Measurements from ENCODE around the gene SLC39A11.

DNA sequence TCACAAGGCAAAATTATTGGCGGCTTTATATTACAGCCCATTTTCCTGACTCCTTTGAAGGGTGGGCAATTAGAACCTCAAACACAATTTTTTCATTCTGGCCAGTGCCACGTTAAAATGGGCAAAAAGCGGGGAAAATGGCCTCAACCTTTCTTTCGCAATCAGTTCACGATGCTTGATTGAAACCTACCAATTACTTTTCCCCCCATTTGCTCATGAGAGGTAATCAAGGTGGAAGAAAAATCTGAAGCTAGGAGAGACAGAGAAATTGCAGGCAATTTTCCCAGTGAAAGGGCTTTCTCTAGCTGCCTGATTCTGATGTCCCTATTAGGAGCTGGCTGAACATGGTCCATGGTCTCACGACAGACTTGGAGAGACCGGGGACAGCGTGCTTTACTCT, 215.1 kb downstream of the SLC39A11 start:
- TF ChIP-seq TEAD4 (IDR thresholded peaks at IDR 0.05) (no peak), CREB1 (IDR thresholded peaks at IDR 0.05; ENCODE audit: low read depth) (no peak), TCF12 (IDR thresholded peaks at IDR 0.05; ENCODE audit: low read depth) (no peak), ZBTB7A (IDR thresholded peaks at IDR 0.05; ENCODE audit: low read depth) (no peak), RAD21 (IDR thresholded peaks at IDR 0.05; ENCODE audit: low read depth) (no peak), TAF1 (IDR thresholded peaks at IDR 0.05; ENCODE audit: low read depth) (no peak), REST (IDR thresholded peaks at IDR 0.05; ENCODE audit: low read depth) (no peak), FOXM1 (IDR thresholded peaks at IDR 0.05; ENCODE audit: borderline replicate concordance, low read depth) (no peak), YY1 (IDR thresholded peaks at IDR 0.05; ENCODE audit: low read depth) (no peak), CEBPB (IDR thresholded peaks at IDR 0.05) (no peak), NFIC (IDR thresholded peaks at IDR 0.05) (no peak)
